Upper lobe of left lung (tissue), 6 donors: ENCODE results near the gene KCNMA1. TPM values are rescaled to one million over a fixed set of nuclear protein-coding genes. Genes with fewer than 3 reads are reported as not detected.

Source experiments
- ATAC-seq, 2 donors: fragments of 200-7000 bp; cut with Tn5 transposase; one replicate each; pipeline ENCODE4 v1.9.1; 2022; ENCODE audit warnings: mild to moderate bottlenecking in 2 of 2, moderate library complexity in 2 of 2; ENCODE audit not compliant: low FRiP score in 2 of 2
- DNase-seq, 2 donors: peaks; one replicate each; pipeline ENCODE4 v3.0.0-alpha.2; 2019 to 2020
- H3K27ac ChIP-seq, 4 donors: fragments of 200-600 bp; sonication (generic); one replicate each; pipeline ENCODE4 v1.5.1; 2016 to 2019
- H3K27me3 ChIP-seq, 4 donors: fragments of 200-600 bp; sonication (generic); one replicate each; pipeline ENCODE4 v1.5.1; 2017 to 2019
- H3K36me3 ChIP-seq, 4 donors: fragments of 200-600 bp; sonication (generic); one replicate each; pipeline ENCODE4 v1.5.1; 2016 to 2019
- H3K4me1 ChIP-seq, 4 donors: fragments of 200-600 bp; sonication (generic); one replicate each; pipeline ENCODE4 v1.5.1; 2018 to 2019
- H3K4me3 ChIP-seq, 4 donors: fragments of 200-600 bp; sonication (generic); one replicate each; pipeline ENCODE4 v1.5.1; 2017 to 2019; ENCODE audit warnings: mild to moderate bottlenecking in 2 of 4, moderate library complexity in 1 of 4
- H3K9me3 ChIP-seq, 4 donors: fragments of 200-600 bp; sonication (generic); one replicate each; pipeline ENCODE4 v1.5.1; 2018 to 2019
- CTCF ChIP-seq, 6 experiments: fragments of 450-650 bp in 4 of 6; fragments of 200-600 bp in 2 of 6; sonication (generic) in 2 of 6; IDR thresholded peaks; one replicate each; pipeline ENCODE4 v1.5.1; 2016 to 2019; ENCODE audit warnings: antibody characterized with exemption in 6 of 6
- EP300 ChIP-seq, 4 donors: sonication (generic); formaldehyde crosslinking; IDR thresholded peaks; one replicate each; pipeline ENCODE4 v1.5.1; 2017; ENCODE audit warnings: antibody characterized with exemption in 4 of 4, control low read depth in 2 of 4
- POLR2A ChIP-seq, 4 donors: fragments of 450-650 bp; IDR thresholded peaks; one replicate each; pipeline ENCODE4 v1.5.1; 2016 to 2017; ENCODE audit warnings: antibody characterized with exemption in 4 of 4, mild to moderate bottlenecking in 2 of 4
- POLR2AphosphoS5 ChIP-seq, 2 donors: sonication (generic); formaldehyde crosslinking; IDR thresholded peaks; one replicate each; pipeline ENCODE4 v1.5.1; 2017; ENCODE audit warnings: antibody characterized with exemption in 2 of 2
- WGBS, 2 donors: methylation state at CpG; one replicate each; pipeline ENCODE4 v1.1.5; 2017 to 2018; 5-methylcytosine and 5-hydroxymethylcytosine counted together
- total RNA-seq, 6 donors: library from RNA; depleted of rRNA in 4 of 6; stranded (reverse); fragments of >200 nt in 4 of 6; gene quantifications; one replicate each; pipeline versions ENCODE4 v1.1.0 to v1.2.1, GENCODE V29; 2016 to 2021
- donor health status: DM: no; HTN: no; CAD: no; lungs with moderate emphysema.
- donor health status: DM: no; HTN: yes; CAD: no; lungs with severe emphysema.

KCNMA1 gene
- total RNA-seq, 6 donors from 2014 or later, result 5.8 to 107 (median 22.0) TPM

DNA sequence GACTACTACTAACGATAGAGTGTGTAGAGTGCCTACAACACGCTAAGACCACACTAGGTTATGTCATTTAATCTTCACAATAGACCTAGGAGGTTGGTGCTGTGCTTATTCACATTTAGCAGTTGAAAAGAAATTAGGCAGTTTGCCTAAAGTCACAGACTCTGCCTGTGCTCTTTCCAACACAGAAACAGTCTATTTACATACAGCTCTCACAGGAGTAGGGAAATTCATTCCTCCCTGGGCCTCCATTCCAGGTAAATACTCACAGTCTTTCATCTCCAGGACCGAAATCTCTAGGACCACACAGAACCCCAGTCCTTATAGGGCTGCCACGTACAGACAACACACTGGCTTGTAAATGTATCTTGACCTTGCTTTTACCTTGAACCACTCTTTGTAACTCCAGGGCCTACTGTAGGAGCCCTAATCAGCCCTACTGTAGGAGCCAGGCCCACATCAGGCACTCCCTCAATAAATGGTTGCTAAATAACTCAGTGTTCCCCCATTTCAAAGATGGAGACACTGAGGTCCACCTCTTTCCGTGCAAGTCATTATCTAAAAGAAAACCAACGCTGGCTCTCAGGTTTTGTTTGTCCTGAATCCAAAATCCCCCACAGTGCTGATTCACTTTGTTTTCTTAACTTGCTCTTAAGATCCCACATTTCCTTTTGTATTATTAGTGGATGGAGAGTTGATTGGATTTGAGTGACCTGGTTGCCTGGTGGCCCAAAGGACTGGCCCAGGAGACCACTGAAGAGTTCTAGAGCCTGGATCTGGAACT is 146.9 kb downstream of the KCNMA1 start:
- WGBS, 2 donors, result 56 to 74% methylated on average over 6 of the region's 6 CpGs
- DNase-seq (no peak), ATAC-seq (no peak)
- H3K4me3 ChIP-seq, result no peak overlapping the region
- TF ChIP-seq EP300 (IDR thresholded peaks at IDR 0.05) (no peak), POLR2AphosphoS5 (IDR thresholded peaks at IDR 0.05) (no peak), POLR2A (IDR thresholded peaks at IDR 0.05) (no peak), CTCF (IDR thresholded peaks at IDR 0.05) (no peak)
- no peaks in the 10 kb centered on the region for H3K36me3 ChIP-seq
- H3K27me3 ChIP-seq, result no peaks in the 10 kb centered on the region
- H3K9me3 ChIP-seq, result no peaks in the 10 kb centered on the region
- no peaks in the 10 kb centered on the region for H3K4me1 ChIP-seq
- H3K27ac ChIP-seq, result no peak overlapping the region

- ATAC-seq (no peak), DNase-seq (no peak)
- H3K4me1 ChIP-seq, result no peaks in the 10 kb centered on the region
- no peaks in the 10 kb centered on the region for H3K9me3 ChIP-seq
- H3K27ac ChIP-seq, result no peak overlapping the region
- no peaks in the 10 kb centered on the region for H3K27me3 ChIP-seq
- no peak overlapping the region for H3K4me3 ChIP-seq
- WGBS, 2 donors, result 66 to 74% methylated on average over 3 of the region's 3 CpGs
- TF ChIP-seq POLR2A (IDR thresholded peaks at IDR 0.05) (no peak), POLR2AphosphoS5 (IDR thresholded peaks at IDR 0.05) (no peak), EP300 (IDR thresholded peaks at IDR 0.05) (no peak), CTCF (IDR thresholded peaks at IDR 0.05) (no peak)
- no peaks in the 10 kb centered on the region for H3K36me3 ChIP-seq
Observed at GRCh38 chr10:77486517-77486916, 151.1 kb downstream of the KCNMA1 start.

- H3K36me3 ChIP-seq, result no peaks in the 10 kb centered on the region
- no peak overlapping the region for H3K4me3 ChIP-seq
- no peaks in the 10 kb centered on the region for H3K4me1 ChIP-seq
- no peak for TF ChIP-seq POLR2AphosphoS5 (IDR thresholded peaks at IDR 0.05)
- TF ChIP-seq POLR2A (IDR thresholded peaks at IDR 0.05), result no peak
- no peak for TF ChIP-seq CTCF (IDR thresholded peaks at IDR 0.05)
- no peak for TF ChIP-seq EP300 (IDR thresholded peaks at IDR 0.05)
- ATAC-seq (no peak), DNase-seq (no peak)
- H3K27ac ChIP-seq, result no peak overlapping the region
- WGBS, 2 donors, result 63 to 64% methylated on average over 1 to 2 of the region's 2 CpGs
- no peaks in the 10 kb centered on the region for H3K9me3 ChIP-seq
- no peaks in the 10 kb centered on the region for H3K27me3 ChIP-seq
Observed at GRCh38 chr10:77485847-77486246, 151.8 kb downstream of the KCNMA1 start.

DNA sequence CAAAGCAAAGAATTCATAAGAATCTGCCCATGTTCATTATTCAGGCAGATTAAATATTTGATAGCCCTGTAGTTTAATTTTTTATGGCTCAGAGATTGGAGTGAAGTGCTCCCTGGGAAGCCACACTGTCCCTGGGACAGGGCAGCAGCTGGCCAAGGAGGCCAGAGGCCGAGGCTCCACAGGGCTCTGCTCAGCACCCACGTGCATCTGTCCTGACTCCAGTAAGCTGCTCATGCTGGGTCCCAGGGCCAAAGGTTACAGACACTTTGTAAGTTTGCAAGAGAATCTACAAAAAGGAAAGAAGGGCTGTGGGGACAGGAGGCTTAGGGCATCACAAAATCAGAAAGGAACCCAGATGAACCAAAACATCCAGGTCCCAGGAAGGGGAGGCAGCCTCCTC is 155.5 kb downstream of the KCNMA1 start:
- Histone ChIP-seq H3K27me3 (no peaks in the 10 kb centered on the region), H3K36me3 (no peaks in the 10 kb centered on the region), H3K4me3 (no peak overlapping the region), H3K9me3 (no peaks in the 10 kb centered on the region), H3K4me1 (no peaks in the 10 kb centered on the region), H3K27ac (no peak overlapping the region)
- 65 to 76% methylated on average over 2 of the region's 2 CpGs for WGBS, 2 donors
- DNase-seq, result no peak
- no peak for ATAC-seq
- TF ChIP-seq EP300 (IDR thresholded peaks at IDR 0.05) (no peak), POLR2A (IDR thresholded peaks at IDR 0.05) (no peak), CTCF (IDR thresholded peaks at IDR 0.05) (no peak), POLR2AphosphoS5 (IDR thresholded peaks at IDR 0.05) (no peak)

- Histone ChIP-seq H3K9me3 (no peaks in the 10 kb centered on the region), H3K4me3 (no peak overlapping the region), H3K27ac (no peak overlapping the region), H3K4me1 (no peaks in the 10 kb centered on the region), H3K36me3 (no peaks in the 10 kb centered on the region), H3K27me3 (no peaks in the 10 kb centered on the region)
- 64 to 79% methylated on average over 7 to 8 of the region's 8 CpGs for WGBS, 2 donors
- no peak for TF ChIP-seq CTCF (IDR thresholded peaks at IDR 0.05)
- ATAC-seq, result no peak
- no peak for DNase-seq
Observed at GRCh38 chr10:77479586-77479985, 158.0 kb downstream of the KCNMA1 start.
